Smooth muscle cell (in vitro differentiated cells): Measurements from ENCODE around the gene ACOXL. TPM values are rescaled to one million over a fixed set of nuclear protein-coding genes. Genes with fewer than 3 reads are reported as not detected.

Experiments
- DNase-seq: peaks from one replicate; lab custom pipeline; 2025; ENCODE audit not compliant: unreplicated experiment; lab: John Stamatoyannopoulos, UW
- H2AFZ ChIP-seq: fragments of 200-600 bp; sonication (generic); 2 replicates; pipeline ENCODE4 v1.6.0; 2016; ENCODE audit warnings: antibody characterized with exemption, low read depth, mild to moderate bottlenecking
- H3F3A ChIP-seq: fragments of 200-600 bp; sonication (generic); 2 replicates; pipeline ENCODE4 v1.6.0; 2017; ENCODE audit warnings: antibody characterized with exemption, low read depth
- H3K27ac ChIP-seq: fragments of 200-600 bp; sonication (generic); 2 replicates; pipeline ENCODE4 v1.5.1; 2016; ENCODE audit warnings: low read depth, mild to moderate bottlenecking
- H3K27me3 ChIP-seq: fragments of 200-600 bp; sonication (generic); 2 replicates; pipeline ENCODE4 v1.6.1; 2016; ENCODE audit warnings: low read depth, mild to moderate bottlenecking
- H3K36me3 ChIP-seq: fragments of 200-600 bp; sonication (generic); 2 replicates; pipeline ENCODE4 v1.5.1; 2016; ENCODE audit warnings: low read depth
- H3K4me1 ChIP-seq: fragments of 200-600 bp; sonication (generic); 2 replicates; pipeline ENCODE4 v1.5.1; 2016; ENCODE audit warnings: low read depth
- H3K4me2 ChIP-seq: fragments of 200-600 bp; sonication (generic); 2 replicates; pipeline ENCODE4 v1.6.0; 2016; ENCODE audit warnings: mild to moderate bottlenecking
- H3K4me3 ChIP-seq: fragments of 200-600 bp; sonication (generic); 2 replicates; pipeline ENCODE4 v1.5.1; 2016; ENCODE audit warnings: mild to moderate bottlenecking
- H3K79me2 ChIP-seq: fragments of 200-600 bp; sonication (generic); 2 replicates; pipeline ENCODE4 v1.6.0; 2016; ENCODE audit warnings: low read depth, mild to moderate bottlenecking
- H3K9ac ChIP-seq: fragments of 200-600 bp; sonication (generic); 2 replicates; pipeline ENCODE4 v1.6.0; 2016; ENCODE audit warnings: low read depth
- H3K9me3 ChIP-seq: fragments of 200-600 bp; sonication (generic); replicated peaks from 2 replicates; pipeline ENCODE4 v1.5.1; 2016; ENCODE audit warnings: low read depth
- H4K20me1 ChIP-seq: fragments of 200-600 bp; sonication (generic); 2 replicates; pipeline ENCODE4 v1.6.0; 2016; ENCODE audit warnings: low read depth
- WGBS: methylation state at CpG from one replicate; pipeline ENCODE4 v1.1.7; 2016; ENCODE audit warnings: low lambda C conversion rate; 5-methylcytosine and 5-hydroxymethylcytosine counted together
- polyA plus RNA-seq: library from polyadenylated mRNA; unstranded; fragments of >200 nt; fragmentation: Nextera tagmentation; extraction: Ambion mirVana; gene quantifications from 2 replicates; pipeline ENCODE4 v1.2.1, GENCODE V29; 2016
- total RNA-seq: library from RNA; depleted of rRNA; stranded (reverse); fragments of >200 nt; gene quantifications from 2 replicates; pipeline ENCODE4 v1.2.3, GENCODE V29; 2014
- TF ChIP-seq, protein P1 (sequence below): fragments of 200-600 bp; sonication (generic); IDR thresholded peaks from 2 replicates; pipeline ENCODE4 v1.5.1; 2017; ENCODE audit warnings: borderline replicate concordance, mild to moderate bottlenecking, antibody characterized with exemption; ENCODE audit not compliant: insufficient read depth, poor library complexity, severe bottlenecking

Gene ACOXL
- total and polyA plus RNA-seq, 2 experiments from 2014 or later, result not detected

DNA sequence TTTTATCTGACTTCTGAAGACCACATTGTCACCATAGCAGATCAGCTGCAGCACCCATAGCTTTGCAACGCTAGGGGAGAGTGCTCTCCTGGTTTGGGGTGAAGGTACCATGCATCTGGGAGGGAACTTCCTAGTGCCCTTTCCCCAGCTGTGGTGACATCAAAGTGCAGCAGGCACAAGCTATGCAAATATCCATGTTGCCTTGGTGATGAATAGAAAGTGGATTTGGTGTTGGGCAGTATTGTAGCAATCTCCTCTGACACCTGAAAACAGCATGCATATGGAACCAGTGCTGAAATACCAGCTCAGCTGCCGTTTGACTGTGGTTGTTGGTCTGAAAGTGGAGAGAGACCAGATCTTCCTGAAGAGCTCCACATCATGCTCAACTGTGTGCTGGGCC is 425.4 kb downstream of the ACOXL start:
- Histone ChIP-seq H3K4me2 (no peak overlapping the region), H3K79me2 (peaks cover 13% of the 10 kb centered on the region), H3K9me3 (no peaks in the 10 kb centered on the region), H3K4me3 (no peak overlapping the region), H3K27me3 (no peaks in the 10 kb centered on the region), H3K9ac (no peak overlapping the region), H3K36me3 (no peaks in the 10 kb centered on the region), H3F3A (no peaks in the 10 kb centered on the region), H3K4me1 (no peaks in the 10 kb centered on the region), H4K20me1 (peaks cover 77% of the 10 kb centered on the region), H3K27ac (no peak overlapping the region), H2AFZ (no peak overlapping the region)
- TF ChIP-seq, protein P1, sequence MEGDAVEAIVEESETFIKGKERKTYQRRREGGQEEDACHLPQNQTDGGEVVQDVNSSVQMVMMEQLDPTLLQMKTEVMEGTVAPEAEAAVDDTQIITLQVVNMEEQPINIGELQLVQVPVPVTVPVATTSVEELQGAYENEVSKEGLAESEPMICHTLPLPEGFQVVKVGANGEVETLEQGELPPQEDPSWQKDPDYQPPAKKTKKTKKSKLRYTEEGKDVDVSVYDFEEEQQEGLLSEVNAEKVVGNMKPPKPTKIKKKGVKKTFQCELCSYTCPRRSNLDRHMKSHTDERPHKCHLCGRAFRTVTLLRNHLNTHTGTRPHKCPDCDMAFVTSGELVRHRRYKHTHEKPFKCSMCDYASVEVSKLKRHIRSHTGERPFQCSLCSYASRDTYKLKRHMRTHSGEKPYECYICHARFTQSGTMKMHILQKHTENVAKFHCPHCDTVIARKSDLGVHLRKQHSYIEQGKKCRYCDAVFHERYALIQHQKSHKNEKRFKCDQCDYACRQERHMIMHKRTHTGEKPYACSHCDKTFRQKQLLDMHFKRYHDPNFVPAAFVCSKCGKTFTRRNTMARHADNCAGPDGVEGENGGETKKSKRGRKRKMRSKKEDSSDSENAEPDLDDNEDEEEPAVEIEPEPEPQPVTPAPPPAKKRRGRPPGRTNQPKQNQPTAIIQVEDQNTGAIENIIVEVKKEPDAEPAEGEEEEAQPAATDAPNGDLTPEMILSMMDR, result no peak
- DNase-seq, result no peak
- 96% methylated on average over 2 of the region's 2 CpGs for WGBS

GRCh38 chr2:111159641-111160040 is 427.3 kb downstream of the ACOXL start:
- no peak overlapping the region for H3K9ac ChIP-seq
- 86% methylated on average over 5 of the region's 5 CpGs for WGBS

GRCh38 chr2:111160758-111161157 is 428.4 kb downstream of the ACOXL start:
- Histone ChIP-seq H3K79me2 (peaks cover 4% of the 10 kb centered on the region), H3K4me2 (no peak overlapping the region), H3K27me3 (no peaks in the 10 kb centered on the region), H3K4me1 (no peaks in the 10 kb centered on the region), H3K27ac (peak overlapping the region; percentile 81), H3K9me3 (no peaks in the 10 kb centered on the region), H3K4me3 (no peak overlapping the region), H2AFZ (no peak overlapping the region), H3K9ac (peak overlapping the region; percentile 17), H4K20me1 (peaks cover 68% of the 10 kb centered on the region), H3K36me3 (no peaks in the 10 kb centered on the region), H3F3A (no peaks in the 10 kb centered on the region)
- DNase-seq, result no peak
- WGBS, result 0% methylated on average over 3 of the region's 3 CpGs
- TF ChIP-seq, protein P1, result no peak

More at GRCh38 chr2:111159641-111160040, 427.3 kb downstream of the ACOXL start:
- H3K79me2 ChIP-seq, result peaks cover 7% of the 10 kb centered on the region
- H3K27me3 ChIP-seq, result no peaks in the 10 kb centered on the region
- no peak overlapping the region for H3K4me2 ChIP-seq
- peaks cover 73% of the 10 kb centered on the region for H4K20me1 ChIP-seq
- DNase-seq, result no peak
- H3K27ac ChIP-seq, result no peak overlapping the region
- no peaks in the 10 kb centered on the region for H3K4me1 ChIP-seq
- H3K4me3 ChIP-seq, result no peak overlapping the region
- H3F3A ChIP-seq, result no peaks in the 10 kb centered on the region
- no peaks in the 10 kb centered on the region for H3K36me3 ChIP-seq
- no peak overlapping the region for H2AFZ ChIP-seq
- H3K9me3 ChIP-seq, result no peaks in the 10 kb centered on the region
- TF ChIP-seq, protein P1, result no peak

DNA sequence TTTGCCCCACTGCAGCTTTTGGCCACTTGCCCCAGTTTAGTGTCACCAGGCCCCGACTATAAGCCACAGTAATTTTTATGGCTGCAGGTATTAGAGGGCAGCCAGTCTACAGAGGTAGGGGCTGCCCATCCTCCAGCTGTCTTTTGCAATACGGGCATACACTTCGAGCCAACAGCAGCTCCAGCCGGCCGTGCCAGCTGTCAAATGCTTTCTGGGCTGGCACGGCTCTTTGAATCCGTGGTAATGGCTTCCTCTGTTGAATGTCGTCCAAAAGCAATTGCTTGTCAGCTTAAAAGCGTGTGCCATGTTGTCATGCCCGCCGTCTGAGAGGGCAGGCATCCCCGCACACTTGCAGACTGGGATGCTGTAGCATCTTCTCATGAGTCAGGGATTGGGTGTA is 429.6 kb downstream of the ACOXL start:
- Histone ChIP-seq H3K36me3 (no peaks in the 10 kb centered on the region), H3K27ac (no peak overlapping the region), H3K27me3 (no peaks in the 10 kb centered on the region), H3K9me3 (no peaks in the 10 kb centered on the region), H3K4me3 (no peak overlapping the region), H3F3A (no peaks in the 10 kb centered on the region), H4K20me1 (peaks cover 68% of the 10 kb centered on the region), H3K4me1 (no peaks in the 10 kb centered on the region), H3K9ac (no peak overlapping the region), H2AFZ (no peak overlapping the region), H3K79me2 (peaks cover 4% of the 10 kb centered on the region), H3K4me2 (no peak overlapping the region)
- TF ChIP-seq, protein P1, result no peak
- WGBS, result 98% methylated on average over 12 of the region's 12 CpGs
- no peak for DNase-seq
